ENCODE data around the gene GRK5. TPM values are rescaled to one million over a fixed set of nuclear protein-coding genes. Genes with fewer than 3 reads are reported as not detected.

Gene GRK5
- total RNA-seq, 1 experiment from 2014 or later = 58.2 TPM

GRCh38 chr10:119203006-119203405, 4.4 kb upstream of the GRK5 start:
- Histone ChIP-seq H3K27ac (ENCODE audit: low read depth, low read length, poor library complexity, severe bottlenecking) (peak overlapping the region; percentile 8), H3K4me1 (ENCODE audit: insufficient read depth, low read length, poor library complexity, severe bottlenecking) (peaks cover 22% of the 10 kb centered on the region), H3K4me3 (ENCODE audit: low read depth, low read length, poor library complexity, severe bottlenecking) (no peak overlapping the region), H3K36me3 (ENCODE audit: insufficient read depth, low read length, poor library complexity, severe bottlenecking) (no peaks in the 10 kb centered on the region), H3K27me3 (replicated peaks; ENCODE audit: insufficient read depth, low read depth, low read length, poor library complexity) (no peaks in the 10 kb centered on the region), H3K9me3 (ENCODE audit: low read depth, low read length, poor library complexity, severe bottlenecking) (no peaks in the 10 kb centered on the region)
- BruUV-seq (replicated peaks) = no TSS peak
- ChIA-PET POLR2A (ENCODE audit: low non-redundant PET) (no interaction called here), CTCF (interaction anchor here (1.2 kb wide), 1 partner anchor 242 kb away, joined by 5 read pairs; no protein-coding TSS in a partner anchor)
- no peak for DNase-seq (ENCODE audit: low spot score)
- intact Hi-C loops (cut with micrococcal nuclease; ENCODE audit: unreplicated experiment) = loop anchor here (10.0 kb wide), 1 partner anchor 392 kb away; the partner anchor contains the start of gene TIAL1
- no peak for TF ChIP-seq EZH2 (IDR thresholded peaks at IDR 0.05; ENCODE audit: borderline replicate concordance, low read depth, low read length, poor library complexity, severe bottlenecking)
- no peak for TF ChIP-seq CTCF (conservative IDR thresholded peaks at IDR 0.05; ENCODE audit: low read depth, low read length)

- CTCF ChIA-PET = interaction anchor here (0.5 to 1.8 kb wide), 11 partner anchors 7 to 283 kb away, joined by 3 to 25 read pairs (median 3); no protein-coding TSS in a partner anchor
- Histone ChIP-seq H3K4me3 (ENCODE audit: low read depth, low read length, poor library complexity, severe bottlenecking) (peak overlapping the region; percentile 70), H3K27ac (ENCODE audit: low read depth, low read length, poor library complexity, severe bottlenecking) (peak overlapping the region; percentile 95), H3K9me3 (ENCODE audit: low read depth, low read length, poor library complexity, severe bottlenecking) (no peaks in the 10 kb centered on the region), H3K4me1 (ENCODE audit: insufficient read depth, low read length, poor library complexity, severe bottlenecking) (peaks cover 37% of the 10 kb centered on the region), H3K27me3 (replicated peaks; ENCODE audit: insufficient read depth, low read depth, low read length, poor library complexity) (no peaks in the 10 kb centered on the region), H3K36me3 (ENCODE audit: insufficient read depth, low read length, poor library complexity, severe bottlenecking) (no peaks in the 10 kb centered on the region)
- TF ChIP-seq EZH2 (IDR thresholded peaks at IDR 0.05; ENCODE audit: borderline replicate concordance, low read depth, low read length, poor library complexity, severe bottlenecking) (no peak), CTCF (conservative IDR thresholded peaks at IDR 0.05; ENCODE audit: low read depth, low read length) (no peak)
- POLR2A ChIA-PET (ENCODE audit: low non-redundant PET) = interaction anchor here (0.5 to 0.6 kb wide), 2 partner anchors 210 to 669 kb away, joined by 3 read pairs; no protein-coding TSS in a partner anchor
- intact Hi-C loops (cut with micrococcal nuclease; ENCODE audit: unreplicated experiment) = loop anchor here (2.0 to 10.0 kb wide), 4 partner anchors 126 to 389 kb away; partner anchors contain the start of genes RGS10 and TIAL1
- DNase-seq (ENCODE audit: low spot score) = peak; percentile 78
- BruUV-seq (replicated peaks) = TSS peak; percentile 51
These were observed 1.3 kb upstream of the GRK5 start for GRCh38 chr10:119205894-119206602.

- Histone ChIP-seq H3K27ac (ENCODE audit: low read depth, low read length, poor library complexity, severe bottlenecking) (peak overlapping the region; percentile 95), H3K4me3 (ENCODE audit: low read depth, low read length, poor library complexity, severe bottlenecking) (peak overlapping the region; percentile 70), H3K36me3 (ENCODE audit: insufficient read depth, low read length, poor library complexity, severe bottlenecking) (no peaks in the 10 kb centered on the region), H3K9me3 (ENCODE audit: low read depth, low read length, poor library complexity, severe bottlenecking) (no peaks in the 10 kb centered on the region), H3K27me3 (replicated peaks; ENCODE audit: insufficient read depth, low read depth, low read length, poor library complexity) (no peaks in the 10 kb centered on the region), H3K4me1 (ENCODE audit: insufficient read depth, low read length, poor library complexity, severe bottlenecking) (peaks cover 44% of the 10 kb centered on the region)
- peak; percentile 88 for DNase-seq (ENCODE audit: low spot score)
- intact Hi-C loops (cut with micrococcal nuclease; ENCODE audit: unreplicated experiment) = loop anchor here (2.0 to 10.0 kb wide), 4 partner anchors 126 to 388 kb away; partner anchors contain the start of genes RGS10 and TIAL1
- ChIA-PET POLR2A (ENCODE audit: low non-redundant PET) (interaction anchor here (0.5 to 0.6 kb wide), 3 partner anchors 19 to 669 kb away, joined by 3 read pairs; no protein-coding TSS in a partner anchor), CTCF (interaction anchor here (0.5 to 1.8 kb wide), 14 partner anchors 8 to 283 kb away, joined by 3 to 25 read pairs (median 3); no protein-coding TSS in a partner anchor)
- TF ChIP-seq CTCF (conservative IDR thresholded peaks at IDR 0.05; ENCODE audit: low read depth, low read length) = peak; percentile 67; the same call in 1 of the 2 replicates
- no peak for TF ChIP-seq EZH2 (IDR thresholded peaks at IDR 0.05; ENCODE audit: borderline replicate concordance, low read depth, low read length, poor library complexity, severe bottlenecking)
- BruUV-seq (replicated peaks) = no TSS peak
These were observed 587 bp upstream of the GRK5 start for GRCh38 chr10:119206603-119207365.
